GM23338 (cell line): ENCODE data around the gene ARPC5. TPM values are rescaled to one million over a fixed set of nuclear protein-coding genes. Genes with fewer than 3 reads are reported as not detected.

Source experiments
- ATAC-seq: fragments of 200-7000 bp; cut with Tn5 transposase; 3 replicates; pipeline ENCODE4 v1.9.1; 2020
- DNase-seq: peaks from one replicate; pipeline ENCODE4 v3.0.0-alpha.2; 2015; ENCODE audit warnings: low spot score
- H2AFZ ChIP-seq: fragments of 200-600 bp; sonication (generic); 2 replicates; pipeline ENCODE4 v1.8.0; 2016; ENCODE audit warnings: antibody characterized with exemption, mild to moderate bottlenecking, moderate library complexity
- H3F3A ChIP-seq: fragments of 200-600 bp; sonication (generic); replicated peaks from 2 replicates; pipeline ENCODE4 v1.8.0; 2017; ENCODE audit warnings: antibody characterized with exemption, mixed run types, low read depth
- H3K27ac ChIP-seq: fragments of 200-600 bp; sonication (generic); 2 replicates; pipeline ENCODE4 v1.6.1; 2016; ENCODE audit warnings: low read depth
- H3K27me3 ChIP-seq: fragments of 200-600 bp; sonication (generic); 2 replicates; pipeline ENCODE4 v1.8.0; 2016; ENCODE audit warnings: mild to moderate bottlenecking, mixed run types, moderate library complexity; ENCODE audit not compliant: insufficient read depth
- H3K36me3 ChIP-seq: fragments of 200-600 bp; sonication (generic); 2 replicates; pipeline ENCODE4 v1.8.0; 2016; ENCODE audit warnings: mild to moderate bottlenecking; ENCODE audit not compliant: insufficient read depth
- H3K4me1 ChIP-seq: fragments of 200-600 bp; sonication (generic); 2 replicates; pipeline ENCODE4 v1.8.0; 2016; ENCODE audit warnings: mild to moderate bottlenecking, moderate library complexity; ENCODE audit not compliant: insufficient read depth
- H3K4me2 ChIP-seq: fragments of 200-600 bp; sonication (generic); 2 replicates; pipeline ENCODE4 v1.7.1; 2017; ENCODE audit warnings: mixed run types
- H3K4me3 ChIP-seq: fragments of 200-600 bp; sonication (generic); 2 replicates; pipeline ENCODE4 v1.6.1; 2016; ENCODE audit warnings: mixed run types
- H3K79me2 ChIP-seq: fragments of 200-600 bp; sonication (generic); replicated peaks from 2 replicates; pipeline ENCODE4 v1.8.0; 2017; ENCODE audit warnings: mild to moderate bottlenecking; ENCODE audit not compliant: insufficient read depth
- H3K9me2 ChIP-seq: fragments of 200-600 bp; sonication (generic); 2 replicates; pipeline ENCODE4 v1.8.0; 2017; ENCODE audit not compliant: insufficient read depth
- H4K20me1 ChIP-seq: fragments of 200-600 bp; sonication (generic); replicated peaks from 2 replicates; pipeline ENCODE4 v1.8.0; 2017; ENCODE audit warnings: mild to moderate bottlenecking; ENCODE audit not compliant: insufficient read depth
- H3K27ac Mint-ChIP-seq: 2 replicates; pipeline ENCODE4 v1.8.0; 2020; ENCODE audit warnings: inconsistent platforms, mild to moderate bottlenecking, moderate library complexity, mixed read lengths
- H3K27me3 Mint-ChIP-seq: 3 replicates; pipeline ENCODE4 v1.8.0; 2022; ENCODE audit warnings: low read depth, mild to moderate bottlenecking, moderate library complexity, mixed read lengths, inconsistent platforms; ENCODE audit not compliant: insufficient read depth, poor library complexity
- H3K36me3 Mint-ChIP-seq: 3 replicates; pipeline ENCODE4 v1.8.0; 2021; ENCODE audit warnings: low read depth, mild to moderate bottlenecking, inconsistent platforms, moderate library complexity, mixed read lengths
- H3K4me1 Mint-ChIP-seq: 3 replicates; pipeline ENCODE4 v1.8.0; 2020; ENCODE audit warnings: mild to moderate bottlenecking, inconsistent platforms, mixed read lengths
- H3K4me3 Mint-ChIP-seq: 3 replicates; pipeline ENCODE4 v1.8.0; 2021; ENCODE audit warnings: moderate library complexity, mild to moderate bottlenecking, inconsistent platforms, mixed read lengths
- H3K9me3 Mint-ChIP-seq: 3 replicates; pipeline ENCODE4 v1.8.0; 2020; ENCODE audit warnings: moderate library complexity, mild to moderate bottlenecking, inconsistent platforms, mixed read lengths
- CTCF ChIP-seq, 2 experiments: fragments of 200-600 bp in 1 of 2; sonication (generic) in 1 of 2; conservative IDR thresholded peaks; 2 replicates each; pipeline versions ENCODE4 v1.5.1 to v1.6.1; 2016 to 2017; ENCODE audit warnings: antibody characterized with exemption in 2 of 2, low read depth in 2 of 2, mild to moderate bottlenecking in 2 of 2, moderate library complexity in 1 of 2
- ETS1 ChIP-seq: IDR thresholded peaks from 2 replicates; pipeline ENCODE4 v1.6.1; 2016; ENCODE audit warnings: antibody characterized with exemption
- JUNB ChIP-seq: IDR thresholded peaks from one replicate; pipeline ENCODE4 v1.6.1; 2016; ENCODE audit warnings: antibody characterized with exemption; ENCODE audit not compliant: unreplicated experiment
- STAT1 ChIP-seq: IDR thresholded peaks from one replicate; pipeline ENCODE4 v1.6.1; 2016; ENCODE audit warnings: antibody characterized with exemption; ENCODE audit not compliant: unreplicated experiment
- ZNF462 ChIP-seq: fragments of 250-450 bp; sonication (Bioruptor Pico); IDR thresholded peaks from 2 replicates; pipeline ENCODE4 v1.5.0; 2020; ENCODE audit warnings: mild to moderate bottlenecking, moderate library complexity
- polyA plus RNA-seq: library from polyadenylated mRNA; unstranded; fragments of >200 nt; fragmentation: Nextera tagmentation; extraction: Ambion mirVana; gene quantifications from 2 replicates; pipeline ENCODE4 v1.2.1, GENCODE V29; 2016
- total RNA-seq: library from RNA; depleted of rRNA; stranded (reverse); fragments of >200 nt; shearing (Covaris generic); gene quantifications from 2 replicates; pipeline ENCODE4 v1.2.3, GENCODE V29; 2014

ARPC5 gene
- total and polyA plus RNA-seq, 2 experiments from 2014 or later: 75.4 to 98.9 TPM

DNA sequence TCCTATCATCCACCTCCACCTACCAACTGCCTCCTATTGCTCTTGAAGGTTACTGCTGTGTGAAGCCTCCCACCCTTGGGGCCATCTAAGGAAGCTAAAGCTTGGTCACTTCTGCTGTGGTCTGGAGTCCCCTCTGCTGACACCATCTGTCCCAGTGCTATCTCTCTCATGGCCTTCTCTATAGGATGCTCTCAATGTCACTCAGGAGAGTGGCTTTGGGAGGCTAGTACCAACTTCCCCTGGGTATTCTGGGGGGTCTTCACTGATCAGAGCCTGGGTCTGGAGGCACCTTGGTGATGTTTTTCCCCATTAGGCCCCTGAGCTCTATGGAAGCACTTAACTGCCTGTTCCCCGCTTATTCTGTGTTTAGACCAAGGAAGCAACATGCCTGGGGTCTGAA is 33.1 kb downstream of the ARPC5 start:
- Mint-ChIP-seq H3K36me3 (no peaks in the 10 kb centered on the region), H3K4me1 (no peaks in the 10 kb centered on the region), H3K27me3 (peaks cover 4% of the 10 kb centered on the region), H3K4me3 (no peak overlapping the region), H3K9me3 (no peaks in the 10 kb centered on the region; the same call in 2 of the 3 replicates), H3K27ac (no peak overlapping the region)
- Histone ChIP-seq H3K36me3 (no peaks in the 10 kb centered on the region), H3K4me1 (no peaks in the 10 kb centered on the region), H2AFZ (no peak overlapping the region), H3K4me3 (no peak overlapping the region), H4K20me1 (no peaks in the 10 kb centered on the region), H3K79me2 (no peaks in the 10 kb centered on the region), H3K4me2 (no peak overlapping the region), H3F3A (no peaks in the 10 kb centered on the region), H3K27me3 (no peaks in the 10 kb centered on the region), H3K9me2 (0 out of 2 replicates have a peak, but pooled peaks cover 8% of the 10 kb centered on the region), H3K27ac (no peak overlapping the region)
- ATAC-seq: no peak
- TF ChIP-seq ETS1 (no peak), ZNF462 (CRISPR knock-in tag) (no peak)
- DNase-seq: no peak

- Mint-ChIP-seq H3K27me3 (peaks cover 4% of the 10 kb centered on the region), H3K4me3 (no peak overlapping the region), H3K9me3 (no peaks in the 10 kb centered on the region; the same call in 2 of the 3 replicates), H3K36me3 (no peaks in the 10 kb centered on the region), H3K27ac (no peak overlapping the region), H3K4me1 (no peaks in the 10 kb centered on the region)
- Histone ChIP-seq H3K27ac (no peak overlapping the region), H3K4me2 (no peak overlapping the region), H2AFZ (no peak overlapping the region), H4K20me1 (no peaks in the 10 kb centered on the region), H3K27me3 (no peaks in the 10 kb centered on the region), H3K4me1 (no peaks in the 10 kb centered on the region), H3K4me3 (no peak overlapping the region), H3K36me3 (no peaks in the 10 kb centered on the region), H3K79me2 (no peaks in the 10 kb centered on the region), H3K9me2 (0 out of 2 replicates have a peak, but pooled peaks cover 8% of the 10 kb centered on the region), H3F3A (no peaks in the 10 kb centered on the region)
- ATAC-seq (no peak), DNase-seq (no peak)
- no peak for TF ChIP-seq CTCF (conservative IDR thresholded peaks at IDR 0.05; ENCODE audit: low read depth in 2 of 2)
- TF ChIP-seq JUNB: no peak
- no peak for TF ChIP-seq STAT1
Measured at GRCh38 chr1:183600634-183601033, 34.9 kb downstream of the ARPC5 start.
